M059J (cell line): ENCODE results near the gene CXCL8. TPM values are rescaled to one million over a fixed set of nuclear protein-coding genes. Genes with fewer than 3 reads are reported as not detected.
"Not testable (repeated sequence)": the region's sequence is repeated elsewhere in the genome, so short reads cannot be mapped to it uniquely, and the experiment has no call there.

Experiments used
- DNase-seq: peaks from one replicate; pipeline ENCODE4 v3.0.0-alpha.2; 2012; ENCODE audit warnings: low read depth
- total RNA-seq: library from RNA; depleted of rRNA; stranded (reverse); fragments of >200 nt; shearing (Covaris generic); gene quantifications from 2 replicates; pipeline ENCODE4 v1.2.3, GENCODE V29; 2014

The CXCL8 gene
- total RNA-seq, 1 experiment from 2014 or later = 33.9 TPM

DNA sequence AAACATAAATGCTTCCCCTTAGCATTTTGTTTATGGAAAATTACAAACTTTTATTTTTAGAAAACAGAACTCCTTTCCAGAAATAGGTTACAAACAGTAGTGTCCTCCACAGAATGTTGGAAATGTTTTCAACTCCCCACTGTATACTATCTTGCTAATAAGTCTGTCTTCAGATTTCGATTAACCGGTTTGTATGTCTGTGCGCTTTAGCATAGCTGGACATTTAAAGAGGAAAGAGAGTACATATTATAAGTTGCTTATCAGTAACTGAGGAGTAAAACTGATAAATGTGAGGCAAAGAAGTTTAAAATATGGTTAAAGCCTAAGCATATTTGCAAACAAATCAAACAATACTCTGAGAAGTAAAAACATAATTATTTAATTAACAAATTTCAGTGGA, 3.4 kb downstream of the CXCL8 start:
- DNase-seq = no peak

DNA sequence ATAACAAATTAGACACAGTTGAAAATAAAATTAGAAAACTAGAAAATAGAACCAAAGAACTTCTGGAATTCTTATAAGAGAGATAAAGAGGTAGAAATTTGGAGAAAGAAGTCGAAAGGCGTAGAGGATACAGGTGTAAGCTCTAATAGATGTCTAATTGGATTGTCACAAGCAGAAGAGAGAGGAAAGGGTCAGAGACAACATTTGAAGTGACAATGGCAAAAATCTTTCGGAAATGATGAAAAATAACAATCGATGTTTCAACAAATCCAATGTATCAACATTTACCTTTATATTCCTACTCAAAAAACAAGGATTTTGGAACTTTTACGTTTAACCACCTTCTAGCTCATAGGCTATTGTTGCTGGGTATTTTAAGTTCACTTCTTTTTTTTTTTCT, 3.8 kb downstream of the CXCL8 start:
- no peak for DNase-seq

DNA sequence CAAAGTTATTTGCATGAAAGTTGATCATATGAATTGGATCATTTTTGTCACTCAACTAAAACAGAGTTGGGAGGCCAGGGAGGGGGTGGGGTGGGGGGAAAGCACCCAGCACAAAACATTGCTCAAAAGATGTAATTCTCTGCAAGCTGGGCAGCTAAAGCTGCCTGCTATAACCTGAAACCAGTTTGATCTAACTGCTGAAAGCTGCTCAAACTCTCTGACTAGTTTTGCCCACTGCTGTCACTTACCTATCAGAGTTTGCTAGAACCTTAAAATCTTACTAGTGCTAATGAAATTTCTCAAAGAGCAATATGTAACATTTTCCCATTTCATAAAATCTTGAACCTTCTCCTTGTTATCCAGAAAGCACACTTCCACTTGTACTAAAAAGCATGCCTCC, 10.4 kb downstream of the CXCL8 start:
- no peak for DNase-seq

DNA sequence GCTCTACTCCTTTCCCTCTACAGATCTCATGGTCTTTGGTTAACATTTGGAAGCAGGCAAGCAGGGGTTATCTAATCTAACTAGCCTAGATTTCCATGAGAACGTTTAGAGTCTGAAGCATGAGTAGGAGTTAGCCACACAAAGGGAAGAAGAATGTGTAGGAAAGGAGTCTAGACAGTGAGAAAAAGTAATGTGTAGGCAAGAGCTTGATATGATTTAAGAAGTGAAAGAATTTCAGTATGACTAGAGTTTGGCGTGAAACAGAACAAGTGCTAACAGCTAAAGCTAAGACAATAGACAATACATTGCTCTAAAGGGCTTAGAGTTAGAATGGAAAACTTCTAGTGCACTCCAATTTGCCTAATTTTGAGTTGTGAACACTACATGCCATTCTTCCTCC, 10.8 kb downstream of the CXCL8 start:
- no peak for DNase-seq

DNA sequence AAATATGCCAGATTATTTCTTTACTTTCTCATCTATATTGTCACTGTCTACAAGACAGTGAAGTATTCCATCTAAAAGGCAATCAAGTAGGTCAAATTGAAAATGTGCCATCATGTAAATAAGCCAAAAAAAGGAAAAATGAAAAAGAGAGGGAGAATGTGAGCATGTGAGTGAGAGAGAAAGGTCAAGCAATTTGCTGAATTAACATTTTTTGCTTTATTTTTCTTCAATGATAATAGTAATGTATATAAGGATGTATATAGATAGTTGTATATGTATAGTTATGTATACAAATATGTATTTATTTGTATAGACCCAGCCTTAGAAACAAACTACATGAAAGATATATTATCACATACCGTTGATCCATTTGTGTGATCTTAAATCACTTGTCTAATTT, 11.5 kb downstream of the CXCL8 start:
- no peak for DNase-seq

DNA sequence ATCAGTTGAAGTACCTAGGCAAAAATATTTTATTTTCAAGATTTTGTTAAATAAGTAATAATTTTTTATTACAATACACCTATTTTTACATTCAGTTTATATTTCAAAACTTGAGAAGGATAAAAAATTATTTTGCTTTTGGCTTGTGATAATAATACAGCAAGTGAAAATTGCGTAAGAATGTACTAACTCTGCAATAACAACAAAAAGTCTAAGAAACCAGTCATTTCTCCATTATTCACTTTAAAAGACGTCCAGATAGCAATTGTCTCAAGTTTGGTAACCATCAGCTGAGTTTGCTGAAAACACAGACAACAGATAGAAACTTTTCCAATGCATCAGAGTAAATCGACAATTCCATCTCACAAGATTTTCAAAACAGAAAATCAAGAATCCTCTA, 12.1 kb downstream of the CXCL8 start:
- DNase-seq = no peak

DNA sequence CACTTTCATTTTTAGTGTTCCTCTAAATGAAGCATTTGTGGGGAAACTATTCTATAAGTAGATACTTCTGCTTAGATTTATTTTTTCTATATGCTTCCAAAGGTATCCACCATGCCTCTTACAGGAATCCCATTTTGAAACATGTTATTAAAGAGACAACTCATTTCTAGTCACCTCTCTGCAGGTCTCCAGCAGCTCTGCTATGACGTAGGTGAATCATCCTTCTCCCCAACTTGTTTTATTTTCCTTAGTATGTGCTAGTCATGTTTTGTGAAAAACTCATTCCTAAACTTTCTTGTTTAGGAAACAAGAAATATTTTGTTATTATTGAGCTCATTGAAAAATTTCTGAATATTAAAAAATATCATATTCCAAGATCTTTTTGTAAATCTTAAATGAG, 12.8 kb downstream of the CXCL8 start:
- no peak for DNase-seq

DNA sequence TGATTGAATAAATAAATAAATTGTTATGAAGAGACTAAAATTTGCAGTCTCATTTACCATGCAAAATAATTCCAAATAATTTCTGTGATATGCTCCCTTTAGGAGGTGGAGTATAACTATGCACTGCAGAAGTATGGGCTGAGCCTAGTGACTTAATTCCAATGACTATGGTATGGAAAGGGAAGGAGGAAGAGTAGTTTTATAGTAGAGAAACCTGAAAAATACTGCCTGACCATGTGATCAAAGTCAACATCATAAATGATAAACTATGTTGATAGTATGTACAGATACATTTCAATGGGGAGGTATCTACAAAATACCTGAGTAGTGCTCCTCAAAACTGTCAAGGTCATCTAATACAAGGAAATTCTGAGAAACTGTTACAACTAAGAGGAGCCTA, 14.6 kb downstream of the CXCL8 start:
- DNase-seq = no peak

DNA sequence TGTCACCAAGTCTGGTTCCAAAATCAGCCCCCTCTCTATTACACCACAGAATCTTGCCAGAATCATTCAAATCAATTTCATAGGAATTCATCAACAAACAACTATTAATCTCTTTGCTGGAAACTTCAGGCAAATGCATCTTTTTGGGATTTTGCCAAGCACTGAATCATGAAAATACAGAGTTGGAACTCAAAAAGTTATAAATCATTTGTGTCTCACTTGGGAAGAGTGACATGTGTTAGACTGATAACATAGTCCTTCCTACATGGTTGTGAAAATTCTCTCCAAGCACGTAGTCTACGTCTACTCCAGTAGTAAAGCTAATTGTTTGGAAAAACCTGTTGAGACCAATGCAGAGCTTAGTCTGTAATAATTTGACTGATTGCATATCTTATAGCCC, 19.0 kb downstream of the CXCL8 start:
- DNase-seq = no peak

DNA sequence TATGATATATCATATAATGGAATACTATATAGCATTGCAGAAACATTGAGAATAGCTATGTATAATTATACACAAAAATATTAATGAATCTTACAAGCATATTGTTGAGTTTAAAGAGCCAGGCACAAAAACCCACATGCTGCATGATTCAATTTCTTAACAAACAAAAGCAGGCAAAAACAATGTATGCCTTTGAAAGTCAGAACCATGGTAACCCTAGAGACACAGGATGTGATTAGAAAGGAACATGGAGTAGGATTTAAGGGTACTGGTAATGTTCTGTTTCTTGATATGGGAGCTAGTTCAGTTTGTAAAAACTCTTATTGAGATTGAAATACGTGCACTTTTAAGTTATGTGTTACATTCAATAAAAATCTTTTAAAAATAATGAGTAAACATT, 21.5 kb downstream of the CXCL8 start:
- DNase-seq = no peak

DNA sequence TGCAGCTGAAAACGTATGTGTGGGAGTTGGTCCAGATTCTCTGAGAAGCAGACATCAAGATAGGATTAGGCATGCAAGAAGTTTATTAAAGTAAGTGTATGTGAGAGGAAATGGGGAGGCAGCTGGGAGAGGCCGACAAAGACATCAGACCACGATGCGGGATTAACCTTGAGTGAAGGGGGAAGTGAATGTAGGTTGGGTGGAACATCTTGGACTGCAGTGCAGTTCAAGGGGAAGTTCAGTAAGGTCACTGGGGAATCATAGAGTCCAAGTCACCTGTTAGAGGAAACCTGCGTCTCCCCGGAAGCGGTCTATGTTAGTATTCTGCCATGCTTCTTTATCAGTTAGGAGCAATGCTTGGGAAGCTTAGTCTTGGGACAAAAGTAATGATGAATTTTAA, 22.0 kb downstream of the CXCL8 start:
- no peak for DNase-seq

DNA sequence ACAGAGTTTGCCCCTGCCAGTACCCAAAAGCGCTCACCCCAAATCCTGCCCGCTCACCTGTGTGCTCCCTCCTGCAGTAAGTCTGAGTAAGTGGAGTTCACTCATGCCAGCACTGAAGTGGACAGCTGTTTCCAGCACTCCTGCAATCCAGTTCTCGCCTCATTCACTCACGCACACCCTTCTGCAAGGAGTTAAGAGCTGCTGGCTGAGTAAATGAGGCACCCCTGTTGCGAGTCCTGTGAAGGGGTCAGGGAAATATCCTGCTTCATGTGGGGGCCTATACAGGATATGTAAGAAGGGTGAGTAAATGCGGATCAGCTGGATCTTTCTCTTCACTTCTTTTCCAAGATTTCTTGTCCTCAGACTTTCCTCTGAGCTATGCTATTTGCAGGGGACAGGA, 23.5 kb downstream of the CXCL8 start:
- no peak for DNase-seq

DNA sequence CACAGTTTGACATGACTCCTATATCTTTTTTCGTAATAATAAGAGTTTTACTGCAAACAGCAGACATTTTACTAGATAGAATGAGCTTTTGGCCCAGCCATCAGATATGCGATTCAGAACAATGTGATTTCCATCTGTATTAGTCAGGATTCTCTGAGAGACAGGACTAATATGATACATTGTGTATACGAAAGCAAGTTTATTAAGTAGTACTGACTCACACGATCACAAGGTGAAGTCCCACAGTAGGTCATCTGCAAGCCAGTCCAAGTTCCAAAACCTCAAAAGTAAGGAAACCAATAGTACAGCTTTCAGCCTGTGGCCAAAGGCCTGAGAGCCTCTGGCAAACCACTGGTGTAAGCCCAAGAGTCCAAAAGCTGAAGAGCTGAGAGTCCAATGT, 24.1 kb downstream of the CXCL8 start:
- DNase-seq = peak; percentile 58

DNA sequence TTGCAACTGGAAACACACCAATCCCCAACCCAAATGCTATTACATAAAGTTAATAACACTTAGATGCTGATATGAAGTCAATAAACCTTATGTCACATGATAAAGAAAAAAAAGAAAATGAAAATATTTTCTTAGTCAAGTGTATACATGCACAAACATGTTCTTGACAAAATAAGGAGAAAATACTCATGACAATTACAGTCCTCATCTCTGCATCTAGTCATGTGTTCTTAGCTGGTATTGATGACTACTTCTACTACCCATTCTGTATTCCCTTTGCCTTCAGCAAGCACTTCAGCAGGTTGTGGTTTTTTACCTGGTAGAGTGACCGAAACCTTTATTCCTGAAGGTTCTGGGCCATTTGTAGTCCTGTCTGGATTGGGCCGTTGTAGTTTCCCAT, 24.9 kb downstream of the CXCL8 start:
- no peak for DNase-seq

DNA sequence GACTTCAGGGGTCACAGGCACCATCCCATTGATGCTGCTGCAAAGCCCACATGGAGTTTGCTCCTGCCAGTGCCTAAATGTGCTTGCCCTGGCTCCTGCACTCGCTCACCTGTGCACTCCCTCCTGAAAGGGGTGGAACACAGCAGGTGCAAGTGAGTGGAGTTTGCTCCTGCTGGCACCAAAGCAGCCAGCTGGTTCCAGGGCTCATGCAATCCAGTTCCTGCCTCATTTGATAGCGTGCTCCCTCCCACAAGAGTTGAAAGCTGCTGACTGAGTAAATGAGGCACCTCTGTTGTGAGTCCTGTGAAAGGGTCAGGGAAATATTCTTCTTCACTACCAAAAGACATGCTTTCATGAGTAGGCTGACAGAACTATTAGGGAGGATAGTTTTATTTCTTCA, 30.5 kb downstream of the CXCL8 start:
- DNase-seq = no peak

DNA sequence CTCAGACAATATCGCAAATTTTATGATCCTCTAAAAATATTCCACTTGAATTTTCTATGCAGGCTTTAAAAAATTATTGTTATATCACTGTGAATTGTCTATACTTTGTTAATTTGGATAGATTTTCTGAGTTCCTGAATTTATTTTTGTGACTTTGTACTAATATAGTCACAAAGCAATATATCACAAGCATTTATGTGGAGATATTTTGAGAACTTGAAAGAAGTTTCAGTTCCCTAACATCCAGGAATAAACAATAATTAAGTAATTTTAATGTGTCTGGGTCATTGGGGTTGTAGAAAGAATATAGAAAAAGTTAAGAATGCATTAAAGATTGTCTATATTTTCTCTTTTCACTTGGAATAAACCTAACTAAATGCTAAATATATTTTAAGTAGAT, 32.0 kb downstream of the CXCL8 start:
- no peak for DNase-seq

DNA sequence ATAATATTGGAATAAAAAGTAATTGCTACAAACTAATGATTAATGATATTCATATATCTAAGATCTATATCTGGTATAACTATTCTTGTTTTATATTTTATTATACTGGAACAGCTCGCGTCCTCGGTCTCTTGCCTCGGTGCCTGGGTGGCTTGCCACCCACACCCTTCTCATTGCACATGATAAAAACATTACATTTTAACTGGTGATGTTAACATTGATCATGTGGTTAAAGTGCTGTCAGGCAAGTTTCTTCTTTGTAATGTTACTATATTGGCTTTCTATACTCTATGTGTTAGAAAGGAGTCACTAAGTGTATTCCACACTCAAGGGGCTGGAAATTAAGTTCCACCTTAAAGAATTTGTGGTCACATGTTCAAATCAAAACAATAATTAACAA, 34.0 kb downstream of the CXCL8 start:
- not testable (repeated sequence) for DNase-seq

DNA sequence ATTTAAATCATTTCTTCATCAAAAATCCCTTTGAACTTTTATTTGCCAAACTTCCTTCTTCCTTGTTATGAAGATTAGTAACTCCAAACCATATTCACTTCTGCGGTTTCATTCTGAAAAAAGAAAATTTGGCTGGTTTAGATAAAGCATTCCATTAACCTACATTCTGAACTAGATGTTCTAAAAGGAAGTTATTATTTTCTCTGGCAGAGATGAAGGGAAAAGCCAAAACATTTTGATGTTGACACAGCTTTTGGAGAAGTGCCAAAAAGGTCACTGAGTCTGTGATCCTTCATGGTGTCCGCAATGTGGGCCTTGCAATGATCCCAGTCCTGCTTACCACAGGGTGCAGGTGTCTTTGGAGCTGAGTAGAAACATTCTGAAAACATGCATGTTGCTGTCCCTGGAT, 36.0 kb downstream of the CXCL8 start:
- DNase-seq = peak; percentile 76

DNA sequence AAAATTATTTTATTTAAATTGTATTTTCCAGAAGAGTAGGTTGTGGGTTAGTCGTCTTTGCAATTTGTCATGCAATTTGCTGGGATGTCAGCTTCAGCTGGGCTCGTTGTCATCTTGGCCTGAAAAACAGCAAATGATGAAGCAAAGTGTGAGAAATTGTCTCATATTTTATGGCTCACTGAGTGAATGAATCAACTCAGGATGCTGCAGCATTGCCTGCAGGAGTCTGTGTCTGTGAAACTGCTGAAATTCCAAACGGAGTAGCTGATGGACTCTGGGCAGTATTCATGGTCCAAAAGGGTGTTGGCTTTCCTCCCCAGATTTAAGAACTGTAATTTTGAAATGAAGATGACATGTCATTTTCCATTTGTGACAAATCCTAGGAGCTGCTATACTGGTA, 37.2 kb downstream of the CXCL8 start:
- peak; percentile 9 for DNase-seq

DNA sequence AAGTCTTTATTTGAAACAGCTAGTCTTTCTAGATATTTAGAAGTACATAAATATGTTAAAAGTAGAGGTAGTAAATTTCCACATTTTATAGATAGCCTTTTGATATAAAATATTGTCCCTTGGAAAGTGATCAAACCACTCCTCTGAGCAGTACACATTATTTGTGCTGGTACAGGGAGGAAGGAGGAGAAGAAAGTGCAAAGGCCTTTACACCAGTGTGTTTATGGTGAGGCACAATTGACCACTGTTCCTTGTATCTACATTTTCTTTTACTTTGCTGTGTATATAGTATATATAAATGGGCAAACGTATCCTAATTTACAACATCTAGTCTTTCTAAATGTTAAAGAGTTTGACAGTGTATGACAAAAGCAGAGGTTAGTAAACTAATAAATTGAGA, 39.9 kb downstream of the CXCL8 start:
- no peak for DNase-seq

DNA sequence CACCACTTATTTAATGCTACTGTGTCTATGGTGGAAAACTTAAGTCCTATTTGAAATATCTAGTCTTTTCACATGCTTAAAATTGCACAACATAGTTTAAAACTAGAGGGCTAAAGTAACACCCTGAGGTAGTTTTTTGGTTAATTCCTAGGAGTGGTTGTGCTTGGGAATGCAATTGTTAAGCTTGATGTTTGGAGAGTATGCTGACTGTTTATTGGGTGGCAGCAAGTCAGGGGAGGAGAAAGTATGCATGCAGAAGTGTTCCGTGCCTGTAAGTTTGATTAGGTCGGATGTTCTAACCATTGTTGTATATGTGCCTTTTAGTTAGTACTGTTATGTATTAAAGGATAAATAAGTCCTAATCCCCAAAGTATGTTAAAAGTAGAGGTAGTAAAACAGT, 40.5 kb downstream of the CXCL8 start:
- no peak for DNase-seq

DNA sequence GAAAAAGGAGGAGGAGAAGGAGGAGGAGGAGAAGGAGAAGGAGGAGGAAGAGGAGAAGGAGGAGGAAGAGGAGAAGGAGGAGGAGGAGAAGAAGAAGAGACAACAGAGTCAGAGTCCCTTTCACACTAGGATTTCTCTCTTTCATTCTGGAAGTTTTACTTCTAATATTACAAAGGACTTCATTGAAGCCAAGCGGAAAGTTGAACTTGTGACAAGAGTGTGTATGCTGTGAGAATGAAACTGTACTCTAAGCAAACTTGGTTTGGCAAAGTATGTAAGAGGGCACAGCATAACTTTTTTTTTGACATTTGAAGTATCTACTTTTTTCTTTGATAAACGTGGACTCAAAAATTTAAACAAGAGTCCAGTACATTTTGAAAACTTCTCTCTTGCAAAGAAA, 48.0 kb downstream of the CXCL8 start:
- no peak for DNase-seq
